ENCODE results near the gene MAT2A.
"Not testable (repeated sequence)": the region's sequence is repeated elsewhere in the genome, so short reads cannot be mapped to it uniquely, and the experiment has no call there.

The MAT2A gene

GRCh38 chr2:85579266-85579935 lies 40.4 kb downstream of the MAT2A start:
- no peak for DNase-seq (ENCODE audit: low read depth)

GRCh38 chr2:85580206-85580605 lies 41.2 kb downstream of the MAT2A start:
- DNase-seq (ENCODE audit: low read depth), result no peak

GRCh38 chr2:85582492-85582891 lies 43.5 kb downstream of the MAT2A start:
- DNase-seq (ENCODE audit: low read depth), result no peak

- DNase-seq (ENCODE audit: low read depth), result no peak
Measured at GRCh38 chr2:85583667-85584353, 44.8 kb downstream of the MAT2A start.

- DNase-seq (ENCODE audit: low read depth), result no peak
Measured at GRCh38 chr2:85584354-85584856, 45.4 kb downstream of the MAT2A start, which contains the start of gene VAMP5. Gene VAMP5 (plus strand): TSS chr2:85584431. CDS start chr2:85584491, 60 bp downstream.

- DNase-seq (ENCODE audit: low read depth), result no peak
Measured at GRCh38 chr2:85584857-85585780, 46.2 kb downstream of the MAT2A start.

GRCh38 chr2:85585781-85586105 lies 46.8 kb downstream of the MAT2A start:
- no peak for DNase-seq (ENCODE audit: low read depth)

GRCh38 chr2:85588236-85588635 lies 49.3 kb downstream of the MAT2A start:
- no peak for DNase-seq (ENCODE audit: low read depth)

- DNase-seq (ENCODE audit: low read depth), result no peak
Measured at GRCh38 chr2:85588645-85589044, 49.7 kb downstream of the MAT2A start.

- DNase-seq (ENCODE audit: low read depth), result no peak
Measured at GRCh38 chr2:85589181-85589580, 50.2 kb downstream of the MAT2A start.

- no peak for DNase-seq (ENCODE audit: low read depth)
Measured at GRCh38 chr2:85589982-85590791, 51.2 kb downstream of the MAT2A start.

GRCh38 chr2:85590950-85591349 lies 52.0 kb downstream of the MAT2A start:
- DNase-seq (ENCODE audit: low read depth), result no peak

- no peak for DNase-seq (ENCODE audit: low read depth)
Measured at GRCh38 chr2:85591563-85591962, 52.6 kb downstream of the MAT2A start.

GRCh38 chr2:85592299-85592698 lies 53.3 kb downstream of the MAT2A start:
- DNase-seq (ENCODE audit: low read depth), result not testable (repeated sequence)

GRCh38 chr2:85593023-85593422 lies 54.1 kb downstream of the MAT2A start:
- no peak for DNase-seq (ENCODE audit: low read depth)
